Measurements from ENCODE around the gene FOXJ3. TPM values are rescaled to one million over a fixed set of nuclear protein-coding genes. Genes with fewer than 3 reads are reported as not detected.
"Not testable (repeated sequence)": the region's sequence is repeated elsewhere in the genome, so short reads cannot be mapped to it uniquely, and the experiment has no call there.

FOXJ3 gene
- total and polyA plus RNA-seq, 2 donors from 2014 or later: 11.8 to 45.5 TPM

- DNase-seq: no peak
- TF ChIP-seq CTCF (IDR thresholded peaks at IDR 0.05; ENCODE audit: borderline replicate concordance, extremely low read depth, insufficient read depth): no peak
- intact Hi-C loops (cut with DNase I): no loop called here
- Histone ChIP-seq H3K4me3 (ENCODE audit: low read length in 3 of 3) (no peak overlapping the region), H3K9ac (ENCODE audit: low read length in 3 of 3) (no peak overlapping the region), H3K4me1 (ENCODE audit: control insufficient read depth in 2 of 3, insufficient read depth in 2 of 3, low read depth in 1 of 3, low read length in 3 of 3) (peaks cover 0 to 5% (median 0%) of the 10 kb centered on the region in 3 donors), H3K27ac (ENCODE audit: low read depth in 2 of 2, low read length in 2 of 2) (no peak overlapping the region), H3K9me3 (ENCODE audit: control insufficient read depth in 2 of 3, insufficient read depth in 1 of 3, low read length in 3 of 3) (peaks cover 0 to 2% (median 0%) of the 10 kb centered on the region in 3 donors), H3K36me3 (ENCODE audit: control insufficient read depth in 2 of 3, insufficient read depth in 3 of 3, low read length in 3 of 3) (no peaks in the 10 kb centered on the region), H3K27me3 (ENCODE audit: control insufficient read depth, insufficient read depth, low read length) (no peaks in the 10 kb centered on the region)
- FAIRE-seq: no peak
These were observed 124.5 kb downstream of the FOXJ3 start for GRCh38 chr1:42210421-42211133.

GRCh38 chr1:42209526-42210251 is 125.3 kb downstream of the FOXJ3 start:
- H3K4me1 ChIP-seq (ENCODE audit: control insufficient read depth in 2 of 3, insufficient read depth in 2 of 3, low read depth in 1 of 3, low read length in 3 of 3): peaks cover 0 to 5% (median 0%) of the 10 kb centered on the region in 3 donors
- no peak for FAIRE-seq
- H3K27me3 ChIP-seq (ENCODE audit: control insufficient read depth, insufficient read depth, low read length): no peaks in the 10 kb centered on the region
- intact Hi-C loops (cut with DNase I): no loop called here
- no peak overlapping the region for H3K27ac ChIP-seq (ENCODE audit: low read depth in 2 of 2, low read length in 2 of 2)
- peaks cover 0 to 7% (median 0%) of the 10 kb centered on the region in 3 donors for H3K36me3 ChIP-seq (ENCODE audit: control insufficient read depth in 2 of 3, insufficient read depth in 3 of 3, low read length in 3 of 3)
- H3K9ac ChIP-seq (ENCODE audit: low read length in 3 of 3): no peak overlapping the region
- no peak overlapping the region for H3K4me3 ChIP-seq (ENCODE audit: low read length in 3 of 3)
- H3K9me3 ChIP-seq (ENCODE audit: control insufficient read depth in 2 of 3, insufficient read depth in 1 of 3, low read length in 3 of 3): peaks cover 0 to 2% (median 0%) of the 10 kb centered on the region in 3 donors
- no peak for TF ChIP-seq CTCF (IDR thresholded peaks at IDR 0.05; ENCODE audit: borderline replicate concordance, extremely low read depth, insufficient read depth)
- DNase-seq: peak in 1 of 5 donors; percentile 47

- intact Hi-C loops (cut with DNase I); H3K27ac ChIP-seq (ENCODE audit: low read depth in 2 of 2, low read length in 2 of 2); H3K9me3 ChIP-seq (ENCODE audit: control insufficient read depth in 2 of 3, insufficient read depth in 1 of 3, low read length in 3 of 3); H3K27me3 ChIP-seq (ENCODE audit: control insufficient read depth, insufficient read depth, low read length); H3K9ac ChIP-seq (ENCODE audit: low read length in 3 of 3); FAIRE-seq; H3K4me1 ChIP-seq (ENCODE audit: control insufficient read depth in 2 of 3, insufficient read depth in 2 of 3, low read depth in 1 of 3, low read length in 3 of 3); DNase-seq; H3K4me3 ChIP-seq (ENCODE audit: low read length in 3 of 3): not testable (repeated sequence)
- H3K36me3 ChIP-seq (ENCODE audit: control insufficient read depth in 2 of 3, insufficient read depth in 3 of 3, low read length in 3 of 3): peaks cover 0 to 12% (median 0%) of the 10 kb centered on the region in 3 donors
These were observed 128.1 kb downstream of the FOXJ3 start for GRCh38 chr1:42206930-42207329.

- peaks cover 0 to 5% (median 0%) of the 10 kb centered on the region in 3 donors for H3K4me1 ChIP-seq (ENCODE audit: control insufficient read depth in 2 of 3, insufficient read depth in 2 of 3, low read depth in 1 of 3, low read length in 3 of 3)
- intact Hi-C loops (cut with DNase I): no loop called here
- DNase-seq: peak in 2 of 5 donors; percentile 10 to 17
- H3K4me3 ChIP-seq (ENCODE audit: low read length in 3 of 3): no peak overlapping the region
- H3K27ac ChIP-seq (ENCODE audit: low read depth in 2 of 2, low read length in 2 of 2): no peak overlapping the region
- TF ChIP-seq CTCF (IDR thresholded peaks at IDR 0.05; ENCODE audit: borderline replicate concordance, extremely low read depth, insufficient read depth): no peak
- H3K36me3 ChIP-seq (ENCODE audit: control insufficient read depth in 2 of 3, insufficient read depth in 3 of 3, low read length in 3 of 3): peaks cover 0 to 12% (median 0%) of the 10 kb centered on the region in 3 donors
- H3K27me3 ChIP-seq (ENCODE audit: control insufficient read depth, insufficient read depth, low read length): no peaks in the 10 kb centered on the region
- H3K9me3 ChIP-seq (ENCODE audit: control insufficient read depth in 2 of 3, insufficient read depth in 1 of 3, low read length in 3 of 3): peaks cover 0 to 2% (median 0%) of the 10 kb centered on the region in 3 donors
- H3K9ac ChIP-seq (ENCODE audit: low read length in 3 of 3): no peak overlapping the region
- no peak for FAIRE-seq
These were observed 128.9 kb downstream of the FOXJ3 start for GRCh38 chr1:42206164-42206563.
